Thyroid gland (tissue), 4 donors: ENCODE data around the gene COL8A1.

Experiments
- POLR2A ChIP-seq, 2 donors: fragments of 450-650 bp; IDR thresholded peaks; one replicate each; pipeline ENCODE4 v1.6.1; 2017; ENCODE audit warnings: antibody characterized with exemption in 2 of 2, mild to moderate bottlenecking in 2 of 2, moderate library complexity in 1 of 2
- TF ChIP-seq, protein P1 (sequence below), 6 experiments: fragments of 200-600 bp in 3 of 6; fragments of 450-650 bp in 3 of 6; sonication (generic) in 3 of 6; IDR thresholded peaks; one replicate each; pipeline ENCODE4 v1.5.1; 2016 to 2019; ENCODE audit warnings: antibody characterized with exemption in 6 of 6, mild to moderate bottlenecking in 2 of 6, inconsistent platforms in 1 of 6, moderate library complexity in 1 of 6

- TF ChIP-seq, protein P1, sequence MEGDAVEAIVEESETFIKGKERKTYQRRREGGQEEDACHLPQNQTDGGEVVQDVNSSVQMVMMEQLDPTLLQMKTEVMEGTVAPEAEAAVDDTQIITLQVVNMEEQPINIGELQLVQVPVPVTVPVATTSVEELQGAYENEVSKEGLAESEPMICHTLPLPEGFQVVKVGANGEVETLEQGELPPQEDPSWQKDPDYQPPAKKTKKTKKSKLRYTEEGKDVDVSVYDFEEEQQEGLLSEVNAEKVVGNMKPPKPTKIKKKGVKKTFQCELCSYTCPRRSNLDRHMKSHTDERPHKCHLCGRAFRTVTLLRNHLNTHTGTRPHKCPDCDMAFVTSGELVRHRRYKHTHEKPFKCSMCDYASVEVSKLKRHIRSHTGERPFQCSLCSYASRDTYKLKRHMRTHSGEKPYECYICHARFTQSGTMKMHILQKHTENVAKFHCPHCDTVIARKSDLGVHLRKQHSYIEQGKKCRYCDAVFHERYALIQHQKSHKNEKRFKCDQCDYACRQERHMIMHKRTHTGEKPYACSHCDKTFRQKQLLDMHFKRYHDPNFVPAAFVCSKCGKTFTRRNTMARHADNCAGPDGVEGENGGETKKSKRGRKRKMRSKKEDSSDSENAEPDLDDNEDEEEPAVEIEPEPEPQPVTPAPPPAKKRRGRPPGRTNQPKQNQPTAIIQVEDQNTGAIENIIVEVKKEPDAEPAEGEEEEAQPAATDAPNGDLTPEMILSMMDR (IDR thresholded peaks at IDR 0.05) = no peak
- no peak for TF ChIP-seq POLR2A (IDR thresholded peaks at IDR 0.05)
Measured at GRCh38 chr3:99696497-99696896, 58.1 kb downstream of the COL8A1 start.
